SIG-M5 treated with dmso at 0.1 percent for 504 hours (cell line): ENCODE data around the gene MDGA2.
"Not testable (repeated sequence)": the region's sequence is repeated elsewhere in the genome, so short reads cannot be mapped to it uniquely, and the experiment has no call there.

ENCODE experiments used
- DNase-seq: peaks from one replicate; lab custom pipeline; 2025; ENCODE audit not compliant: unreplicated experiment; lab: John Stamatoyannopoulos, UW

Gene MDGA2

DNA sequence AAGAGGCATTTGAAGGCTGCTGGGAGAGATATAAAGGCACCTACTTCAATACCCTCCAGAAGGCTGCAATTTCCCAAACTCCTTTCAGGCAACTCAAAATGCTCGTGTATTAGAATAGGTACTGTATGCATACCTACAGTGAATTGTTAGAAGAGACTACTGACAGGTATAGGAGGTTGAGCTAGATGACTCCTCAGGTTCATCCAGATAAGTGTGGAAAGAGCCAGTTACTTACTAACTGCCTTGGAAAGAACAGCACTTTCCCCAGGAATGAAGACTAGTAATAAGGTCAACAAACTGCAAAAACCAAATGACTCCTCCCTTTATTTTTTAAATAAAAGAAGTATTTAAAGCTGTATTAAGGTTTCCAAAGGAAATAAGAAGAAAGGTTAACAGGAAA is 429.0 kb downstream of the MDGA2 start:
- no peak for DNase-seq

GRCh38 chr14:47242579-47242978 is 432.8 kb downstream of the MDGA2 start:
- not testable (repeated sequence) for DNase-seq

DNA sequence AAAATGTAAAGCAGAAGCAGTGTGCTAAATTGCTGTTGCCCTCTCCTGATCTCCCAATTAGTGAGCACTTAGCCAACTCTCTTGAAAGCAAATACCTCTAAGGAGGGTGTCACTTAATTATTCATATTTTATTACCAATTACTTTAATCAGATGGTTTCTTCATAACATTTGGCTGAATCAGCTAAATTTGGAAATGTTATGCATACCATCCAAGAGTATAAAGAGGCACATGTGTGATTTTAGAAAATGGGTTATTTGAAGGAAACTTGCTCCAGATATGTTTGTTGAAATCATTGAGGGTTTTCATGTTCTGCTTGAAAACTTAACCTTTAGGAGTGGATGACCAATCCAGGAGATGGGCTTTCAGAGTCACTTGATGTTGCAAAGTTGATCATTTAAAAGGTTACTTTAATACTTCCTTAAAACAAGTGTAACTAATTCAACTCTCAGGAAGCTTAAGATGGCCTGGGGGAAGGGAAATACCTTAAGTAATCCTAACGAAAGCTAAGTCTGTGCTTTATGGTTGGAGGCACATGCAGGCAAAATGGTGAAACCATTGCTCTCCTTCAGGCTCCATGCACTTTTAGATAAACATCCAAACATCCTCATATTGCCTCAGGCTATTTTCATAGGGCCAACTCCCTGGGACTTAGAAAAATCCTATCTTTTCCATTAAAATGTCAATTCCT is 434.5 kb downstream of the MDGA2 start:
- DNase-seq: no peak

DNA sequence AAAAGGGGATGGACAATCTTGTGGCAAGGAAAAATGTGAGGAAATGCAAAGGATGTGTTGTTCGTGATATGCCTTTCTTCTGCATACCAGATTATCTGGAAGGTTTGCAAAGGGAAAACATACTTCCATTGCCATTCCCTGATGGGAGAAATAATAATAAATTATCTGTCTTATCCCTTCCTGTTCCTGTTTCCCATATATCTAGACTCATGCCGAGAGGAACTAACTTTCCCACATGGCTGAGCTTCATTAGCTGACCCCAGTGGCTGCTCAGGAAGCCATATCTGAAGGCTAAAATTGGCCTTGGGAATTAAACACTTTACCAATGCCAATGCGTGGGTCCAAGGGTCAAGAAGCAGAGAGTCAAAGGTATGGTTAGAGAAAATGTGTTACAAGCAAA is 439.8 kb downstream of the MDGA2 start:
- no peak for DNase-seq

GRCh38 chr14:47226877-47227520 is 448.4 kb downstream of the MDGA2 start:
- no peak for DNase-seq

DNA sequence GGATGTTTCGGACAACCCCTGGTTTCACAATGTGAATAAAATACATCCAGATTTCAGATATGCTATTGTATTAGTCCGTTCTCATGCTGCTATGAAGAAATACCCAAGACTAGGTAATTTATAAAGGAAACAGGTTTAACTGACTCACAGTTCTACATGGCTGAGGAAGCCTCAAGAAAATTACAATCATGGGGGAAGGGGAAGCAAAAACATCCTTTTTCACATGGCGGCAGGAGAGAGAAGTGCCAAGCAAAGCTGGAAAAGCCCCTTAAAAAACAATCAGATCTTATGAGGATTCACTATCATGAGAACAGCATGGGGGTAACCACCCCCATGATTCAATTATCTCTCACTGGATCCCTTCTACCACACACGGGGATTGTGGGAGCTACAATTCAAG is 451.7 kb downstream of the MDGA2 start:
- DNase-seq: no peak

DNA sequence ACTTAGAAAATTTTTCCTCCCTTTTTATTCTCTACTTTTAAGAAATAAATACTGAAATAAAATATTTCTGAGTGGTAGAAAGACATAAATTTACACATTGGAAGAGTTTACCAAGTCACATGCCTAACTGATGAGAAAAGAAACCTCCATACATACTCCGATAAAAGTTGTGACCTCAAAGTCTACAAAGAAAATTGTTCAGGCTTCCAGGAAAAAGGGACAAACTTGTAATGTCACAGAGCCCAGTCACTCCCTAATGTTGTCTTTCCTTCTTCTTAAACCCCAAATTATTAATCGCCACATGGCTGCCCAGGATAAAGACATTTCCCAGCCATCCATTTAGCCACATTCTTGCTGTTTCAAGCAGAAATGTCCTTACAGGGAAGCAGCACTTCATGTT is 455.3 kb downstream of the MDGA2 start:
- no peak for DNase-seq

DNA sequence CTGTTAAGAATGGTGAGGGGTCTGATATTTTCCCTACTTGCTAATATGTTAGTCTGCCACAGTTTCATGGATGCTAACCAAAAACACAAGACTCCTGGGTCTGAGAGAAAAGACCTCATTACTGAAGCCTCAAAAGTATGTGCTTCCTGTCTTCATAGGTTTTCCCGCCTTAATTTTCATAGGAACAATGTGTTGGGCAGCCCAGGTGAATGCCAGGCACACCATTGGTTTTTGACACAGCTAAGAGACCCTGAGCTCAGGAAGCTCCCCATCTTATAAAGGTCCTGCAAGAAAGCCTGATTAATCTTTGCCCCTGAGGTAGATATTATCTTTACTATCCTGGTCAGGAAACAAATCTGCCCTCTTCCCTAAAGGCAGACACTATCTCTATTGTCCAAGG is 464.1 kb downstream of the MDGA2 start:
- no peak for DNase-seq

DNA sequence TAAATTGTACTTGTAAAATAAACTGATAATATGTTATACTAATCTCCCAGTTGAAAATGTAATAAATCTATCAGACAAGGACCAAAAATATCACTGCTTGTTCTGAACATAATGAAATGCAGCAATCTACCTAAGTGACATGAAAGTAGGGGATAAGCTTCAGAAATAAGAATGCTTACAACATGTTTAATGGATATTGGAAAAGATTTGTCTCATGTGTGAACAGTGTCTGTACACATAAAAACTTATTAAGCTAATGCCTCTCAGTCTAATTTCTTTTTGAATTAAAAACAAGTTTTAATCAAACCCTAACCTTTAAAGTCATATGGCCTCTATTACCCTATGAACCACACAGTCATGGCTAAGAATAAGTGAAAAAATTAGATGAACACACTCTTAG is 465.3 kb downstream of the MDGA2 start:
- no peak for DNase-seq

GRCh38 chr14:47208434-47208833 is 467.0 kb downstream of the MDGA2 start:
- DNase-seq: no peak

GRCh38 chr14:47207617-47208016 is 467.8 kb downstream of the MDGA2 start:
- no peak for DNase-seq

DNA sequence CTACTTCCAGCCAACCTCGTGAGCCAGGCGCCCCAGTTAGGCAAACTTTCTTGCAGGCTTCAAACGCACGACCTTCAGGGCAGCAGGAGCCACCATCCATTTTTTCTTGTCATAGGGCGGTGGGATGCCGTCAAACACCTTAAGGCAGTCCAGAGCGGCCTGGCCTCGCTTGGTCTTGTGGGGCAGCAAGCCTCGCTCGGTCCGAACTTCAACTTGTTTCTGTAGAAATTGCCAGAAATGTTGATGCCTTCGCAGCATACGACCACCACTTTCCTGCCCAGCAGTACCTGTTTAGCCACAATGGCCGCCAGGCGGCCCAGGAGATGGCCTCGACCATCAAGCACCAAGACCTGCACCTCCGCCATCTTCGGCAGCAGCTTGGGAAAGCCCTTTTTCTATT is 474.7 kb downstream of the MDGA2 start:
- no peak for DNase-seq

GRCh38 chr14:47195582-47195981 is 479.8 kb downstream of the MDGA2 start:
- no peak for DNase-seq

- DNase-seq: no peak
Observed at GRCh38 chr14:47194055-47194454, 481.4 kb downstream of the MDGA2 start.

GRCh38 chr14:47192203-47192602 is 483.2 kb downstream of the MDGA2 start:
- DNase-seq: not testable (repeated sequence)

DNA sequence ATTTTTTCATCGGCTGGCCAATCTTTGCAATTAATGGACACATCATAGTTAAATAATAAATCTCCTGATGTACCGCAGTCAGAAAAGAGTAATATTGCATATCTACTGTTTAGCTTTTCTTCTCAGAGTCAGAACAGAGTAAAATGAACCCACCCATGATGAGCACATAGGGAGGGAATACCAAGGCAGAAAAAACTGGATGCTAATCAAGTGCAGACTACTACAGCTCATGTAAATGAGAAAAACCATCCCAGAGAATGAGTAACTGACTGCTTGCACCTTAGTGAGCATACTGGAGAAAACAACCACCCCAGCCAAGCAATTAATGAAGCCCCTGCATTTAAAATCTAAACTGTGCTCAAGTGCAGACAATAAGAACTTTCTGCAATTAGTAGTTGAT is 483.7 kb downstream of the MDGA2 start:
- DNase-seq: no peak

GRCh38 chr14:47189911-47190484 is 485.4 kb downstream of the MDGA2 start:
- DNase-seq: no peak

DNA sequence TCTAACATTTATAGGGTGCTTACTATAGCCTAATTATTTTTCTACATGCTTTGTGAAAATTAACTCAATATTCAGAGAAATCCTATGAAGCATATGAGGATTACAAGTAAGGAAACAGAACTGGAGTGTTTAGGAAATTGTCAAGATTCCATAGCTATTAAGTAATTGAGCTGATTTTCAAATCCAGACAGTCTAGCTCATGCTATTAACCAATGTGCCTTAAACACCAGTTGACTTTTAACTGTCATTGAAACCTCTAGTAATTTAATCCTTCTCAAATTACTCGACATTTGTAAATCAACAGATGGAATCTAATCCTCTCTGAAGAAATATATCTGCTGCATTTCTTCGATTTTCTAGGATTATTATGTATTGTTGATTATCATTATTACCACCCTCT is 488.9 kb downstream of the MDGA2 start:
- DNase-seq: no peak

GRCh38 chr14:47179906-47180305 is 495.5 kb downstream of the MDGA2 start:
- DNase-seq: no peak

GRCh38 chr14:47171896-47172295 is 503.5 kb downstream of the MDGA2 start:
- not testable (repeated sequence) for DNase-seq

DNA sequence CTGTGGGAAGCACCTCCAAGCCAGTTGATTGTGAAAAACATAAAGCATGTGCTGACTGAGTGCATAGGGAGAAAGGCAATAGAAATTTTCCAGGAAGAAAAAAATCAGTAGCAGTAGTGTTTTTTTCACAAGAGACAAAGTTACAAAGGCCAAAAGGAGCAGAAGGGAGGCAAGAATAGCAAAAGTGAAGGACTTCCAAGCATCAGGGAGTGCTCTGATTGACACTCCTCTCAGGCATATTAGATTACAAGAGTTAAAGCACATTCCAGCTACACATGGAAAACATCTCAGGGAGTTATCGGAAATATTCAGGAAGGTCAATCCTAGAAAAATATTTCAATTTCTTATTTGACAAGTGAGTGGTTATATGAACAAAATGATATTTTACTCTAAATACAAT is 508.0 kb downstream of the MDGA2 start:
- no peak for DNase-seq

DNA sequence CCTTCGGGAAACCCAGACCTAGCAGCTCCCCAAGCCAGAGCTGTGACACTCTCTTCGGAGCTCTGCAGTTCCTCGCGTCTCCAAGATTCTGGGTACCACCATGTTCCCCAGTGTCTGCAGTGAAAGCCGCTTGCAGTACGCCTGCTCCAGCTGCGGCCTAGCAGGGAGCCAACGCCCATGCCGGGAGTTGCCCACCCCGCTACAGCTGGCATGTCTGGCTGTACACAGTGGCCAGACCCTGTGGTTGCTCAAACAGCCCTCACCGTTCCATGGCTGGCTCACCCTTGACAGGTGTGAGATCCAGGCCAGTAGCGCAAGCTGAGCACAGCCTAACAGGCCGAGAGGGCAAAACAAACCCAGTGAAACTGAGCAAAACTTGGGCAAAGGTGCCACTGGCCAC is 520.0 kb downstream of the MDGA2 start:
- no peak for DNase-seq
